GM06990 (cell line): ENCODE results near the gene GAD1.

ENCODE experiments used
- DNase-seq: peaks from one replicate; pipeline ENCODE4 v3.0.0-alpha.2; 2011; ENCODE audit not compliant: insufficient read length; ENCODE audit errors: extremely low read depth
- H3K27me3 ChIP-seq: replicated peaks from 2 replicates; pipeline ENCODE4 v1.6.0; 2011; ENCODE audit warnings: low read length; ENCODE audit not compliant: control insufficient read depth, insufficient read depth
- H3K36me3 ChIP-seq: 2 replicates; pipeline ENCODE4 v1.5.1; 2011; ENCODE audit warnings: low read length; ENCODE audit not compliant: control insufficient read depth, insufficient read depth
- H3K4me3 ChIP-seq: replicated peaks from 2 replicates; pipeline ENCODE4 v1.5.1; 2011; ENCODE audit warnings: low read depth, mild to moderate bottlenecking, control low read depth, low read length
- TF ChIP-seq, protein P1 (sequence below): IDR thresholded peaks from 2 replicates; pipeline ENCODE4 v1.5.1; 2011; ENCODE audit warnings: low read length, control low read depth, mild to moderate bottlenecking, inconsistent platforms; ENCODE audit not compliant: insufficient read depth, poor library complexity, severe bottlenecking

The GAD1 gene

DNA sequence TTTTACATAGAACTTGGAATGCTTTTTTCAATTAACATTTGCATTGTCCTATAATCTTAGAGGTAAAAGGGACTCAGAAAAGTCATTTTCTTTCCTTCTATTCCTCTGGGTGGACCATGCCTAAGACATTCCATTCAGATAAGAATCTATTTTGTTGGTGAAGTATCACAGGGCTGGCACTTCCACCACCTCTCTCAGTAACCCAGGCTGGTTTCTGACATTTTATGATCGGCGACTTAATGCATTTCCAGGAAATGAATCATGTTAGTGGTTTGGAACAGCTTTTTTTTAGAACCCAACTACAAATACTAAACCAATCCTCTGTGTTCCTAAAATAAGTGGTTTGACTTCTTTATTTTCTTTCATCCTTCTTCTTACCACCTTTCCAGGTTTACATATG lies 27.0 kb downstream of the GAD1 start:
- Histone ChIP-seq H3K27me3 (no peaks in the 10 kb centered on the region), H3K36me3 (no peaks in the 10 kb centered on the region), H3K4me3 (no peak overlapping the region)
- TF ChIP-seq, protein P1, sequence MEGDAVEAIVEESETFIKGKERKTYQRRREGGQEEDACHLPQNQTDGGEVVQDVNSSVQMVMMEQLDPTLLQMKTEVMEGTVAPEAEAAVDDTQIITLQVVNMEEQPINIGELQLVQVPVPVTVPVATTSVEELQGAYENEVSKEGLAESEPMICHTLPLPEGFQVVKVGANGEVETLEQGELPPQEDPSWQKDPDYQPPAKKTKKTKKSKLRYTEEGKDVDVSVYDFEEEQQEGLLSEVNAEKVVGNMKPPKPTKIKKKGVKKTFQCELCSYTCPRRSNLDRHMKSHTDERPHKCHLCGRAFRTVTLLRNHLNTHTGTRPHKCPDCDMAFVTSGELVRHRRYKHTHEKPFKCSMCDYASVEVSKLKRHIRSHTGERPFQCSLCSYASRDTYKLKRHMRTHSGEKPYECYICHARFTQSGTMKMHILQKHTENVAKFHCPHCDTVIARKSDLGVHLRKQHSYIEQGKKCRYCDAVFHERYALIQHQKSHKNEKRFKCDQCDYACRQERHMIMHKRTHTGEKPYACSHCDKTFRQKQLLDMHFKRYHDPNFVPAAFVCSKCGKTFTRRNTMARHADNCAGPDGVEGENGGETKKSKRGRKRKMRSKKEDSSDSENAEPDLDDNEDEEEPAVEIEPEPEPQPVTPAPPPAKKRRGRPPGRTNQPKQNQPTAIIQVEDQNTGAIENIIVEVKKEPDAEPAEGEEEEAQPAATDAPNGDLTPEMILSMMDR, result no peak
- no peak for DNase-seq

DNA sequence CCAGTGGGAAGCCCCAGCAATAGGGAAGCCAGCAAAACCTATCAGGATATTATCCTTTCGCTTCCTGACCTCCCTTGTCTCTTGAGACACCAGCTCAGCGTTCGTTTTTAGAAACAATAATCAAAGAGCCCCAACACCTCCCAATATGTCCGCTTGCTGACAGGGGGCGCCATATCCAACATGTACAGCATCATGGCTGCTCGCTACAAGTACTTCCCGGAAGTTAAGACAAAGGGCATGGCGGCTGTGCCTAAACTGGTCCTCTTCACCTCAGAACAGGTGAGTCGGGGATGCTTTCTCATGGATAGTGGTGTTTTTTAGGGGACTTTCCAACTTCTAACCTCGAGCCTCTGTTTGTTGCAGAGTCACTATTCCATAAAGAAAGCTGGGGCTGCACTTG lies 28.7 kb downstream of the GAD1 start:
- TF ChIP-seq, protein P1, result peak; percentile 29
- H3K36me3 ChIP-seq, result no peaks in the 10 kb centered on the region
- H3K4me3 ChIP-seq, result no peak overlapping the region
- H3K27me3 ChIP-seq, result no peaks in the 10 kb centered on the region
- DNase-seq, result no peak

DNA sequence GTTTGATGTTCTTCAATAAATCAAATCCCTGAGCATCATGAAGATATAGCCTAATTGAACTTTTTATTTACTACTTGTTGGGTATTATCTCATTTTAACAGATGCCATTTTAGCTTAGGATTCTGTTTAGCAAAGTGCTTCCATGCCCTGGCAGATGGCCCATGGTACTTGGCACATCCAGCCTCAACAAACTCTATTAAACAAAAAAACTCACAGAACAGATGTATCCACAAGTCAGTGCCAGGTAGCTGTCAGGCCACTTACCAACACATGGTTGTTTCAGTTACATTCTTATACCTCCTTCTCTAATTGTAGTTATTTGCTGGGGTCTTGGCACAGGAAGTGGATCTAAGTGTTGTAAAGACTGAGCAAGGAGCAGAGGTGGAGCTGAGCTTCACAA lies 29.6 kb downstream of the GAD1 start:
- DNase-seq, result no peak
- TF ChIP-seq, protein P1, result no peak
- Histone ChIP-seq H3K27me3 (no peaks in the 10 kb centered on the region), H3K4me3 (no peak overlapping the region), H3K36me3 (no peaks in the 10 kb centered on the region)

DNA sequence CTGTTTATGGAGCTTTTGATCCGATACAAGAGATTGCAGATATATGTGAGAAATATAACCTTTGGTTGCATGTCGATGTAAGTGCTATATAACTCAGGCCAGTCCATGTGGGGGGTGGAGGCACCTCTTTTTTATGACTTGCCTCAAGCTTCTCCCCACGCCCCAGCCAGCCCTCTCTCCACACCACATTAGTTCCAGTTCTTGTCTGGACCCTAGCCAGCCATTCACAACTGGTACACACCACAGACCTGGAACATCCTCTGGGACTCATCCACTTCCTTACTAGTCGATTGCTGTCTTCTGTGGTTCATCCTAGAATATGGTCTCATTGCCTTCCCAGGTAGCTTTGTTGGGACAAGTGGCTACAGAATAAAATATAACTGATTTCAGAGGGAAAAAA lies 31.0 kb downstream of the GAD1 start:
- Histone ChIP-seq H3K4me3 (no peak overlapping the region), H3K36me3 (no peaks in the 10 kb centered on the region), H3K27me3 (no peaks in the 10 kb centered on the region; the same call in 1 of the 2 replicates)
- DNase-seq, result no peak
- TF ChIP-seq, protein P1, result no peak

DNA sequence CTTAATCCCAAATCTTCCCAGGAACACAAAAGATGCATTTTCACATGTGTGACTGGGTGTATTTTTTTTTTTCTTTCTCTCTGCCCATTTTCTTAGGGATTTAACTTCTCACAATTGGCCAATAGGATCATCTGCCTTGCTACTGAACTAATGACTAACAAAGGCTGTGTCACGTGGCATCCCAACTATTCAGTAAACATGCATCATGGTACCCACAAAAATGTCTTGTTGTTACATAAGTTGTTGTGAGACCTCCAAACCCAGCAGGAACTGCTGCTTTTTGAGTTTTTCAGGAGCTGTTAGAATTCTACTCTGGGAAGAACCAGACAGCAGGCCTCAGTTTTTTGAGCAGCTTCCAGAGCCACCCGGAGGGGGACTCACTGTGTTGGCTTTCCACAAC lies 31.9 kb downstream of the GAD1 start:
- Histone ChIP-seq H3K36me3 (no peaks in the 10 kb centered on the region), H3K27me3 (no peaks in the 10 kb centered on the region; the same call in 1 of the 2 replicates), H3K4me3 (no peak overlapping the region)
- TF ChIP-seq, protein P1, result no peak
- no peak for DNase-seq

DNA sequence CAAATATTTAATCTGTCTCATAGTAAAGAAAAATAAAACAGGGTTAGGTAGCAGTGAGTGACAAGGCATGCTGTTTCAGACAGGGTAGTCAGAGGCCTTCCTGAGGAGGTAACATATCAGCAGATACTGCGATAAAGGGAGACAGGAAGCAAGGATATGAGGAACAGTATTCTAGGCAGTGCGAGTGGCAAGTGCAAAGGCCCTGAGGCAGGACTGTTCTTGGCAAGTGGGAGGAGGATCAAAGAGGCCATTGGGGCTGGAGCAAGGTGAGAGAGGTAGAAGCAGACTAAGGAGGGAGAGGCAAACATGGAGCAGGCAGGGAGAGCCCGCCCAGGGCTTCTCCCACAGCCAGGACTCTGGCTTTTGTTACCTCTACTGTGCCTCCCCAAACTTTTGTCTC lies 33.6 kb downstream of the GAD1 start:
- TF ChIP-seq, protein P1, result no peak
- no peaks in the 10 kb centered on the region; the same call in 1 of the 2 replicates for H3K27me3 ChIP-seq
- no peaks in the 10 kb centered on the region for H3K36me3 ChIP-seq
- no peak for DNase-seq
- H3K4me3 ChIP-seq, result no peak overlapping the region
